GM12891 (cell line): ENCODE results near the gene SIPA1L3.

Experiments used
- DNase-seq: peaks from one replicate; pipeline ENCODE4 v3.0.0; 2011; ENCODE audit warnings: low spot score; ENCODE audit not compliant: insufficient read length
- FAIRE-seq: peaks from 2 replicates; lab custom pipeline; 2011; peaks lifted over from hg19 to GRCh38; lab: Jason Lieb, UNC
- PAX5 ChIP-seq: IDR thresholded peaks from 2 replicates; pipeline ENCODE4 v1.6.1; 2011; ENCODE audit warnings: low read length, moderate library complexity, mild to moderate bottlenecking; ENCODE audit not compliant: insufficient read depth, severe bottlenecking
- POLR2A ChIP-seq: IDR thresholded peaks from 2 replicates; pipeline ENCODE4 v1.6.1; 2011; ENCODE audit warnings: low read depth, low read length, control low read depth
- POLR2AphosphoS5 ChIP-seq: IDR thresholded peaks from 2 replicates; pipeline ENCODE4 v1.6.1; 2011; ENCODE audit warnings: low read depth, low read length, control low read depth
- POU2F2 ChIP-seq: IDR thresholded peaks from 2 replicates; pipeline ENCODE4 v1.6.1; 2011; ENCODE audit warnings: low read depth, mild to moderate bottlenecking, control low read depth, low read length, moderate library complexity
- SPI1 ChIP-seq: IDR thresholded peaks from 2 replicates; pipeline ENCODE4 v1.6.1; 2011; ENCODE audit warnings: low read depth, low read length, control low read depth
- TAF1 ChIP-seq: IDR thresholded peaks from 2 replicates; pipeline ENCODE4 v1.6.1; 2011; ENCODE audit warnings: low read depth, low read length, control low read depth

The SIPA1L3 gene

GRCh38 chr19:37948362-37948761, 41.4 kb downstream of the SIPA1L3 start:
- DNase-seq = no peak
- FAIRE-seq = no peak

DNA sequence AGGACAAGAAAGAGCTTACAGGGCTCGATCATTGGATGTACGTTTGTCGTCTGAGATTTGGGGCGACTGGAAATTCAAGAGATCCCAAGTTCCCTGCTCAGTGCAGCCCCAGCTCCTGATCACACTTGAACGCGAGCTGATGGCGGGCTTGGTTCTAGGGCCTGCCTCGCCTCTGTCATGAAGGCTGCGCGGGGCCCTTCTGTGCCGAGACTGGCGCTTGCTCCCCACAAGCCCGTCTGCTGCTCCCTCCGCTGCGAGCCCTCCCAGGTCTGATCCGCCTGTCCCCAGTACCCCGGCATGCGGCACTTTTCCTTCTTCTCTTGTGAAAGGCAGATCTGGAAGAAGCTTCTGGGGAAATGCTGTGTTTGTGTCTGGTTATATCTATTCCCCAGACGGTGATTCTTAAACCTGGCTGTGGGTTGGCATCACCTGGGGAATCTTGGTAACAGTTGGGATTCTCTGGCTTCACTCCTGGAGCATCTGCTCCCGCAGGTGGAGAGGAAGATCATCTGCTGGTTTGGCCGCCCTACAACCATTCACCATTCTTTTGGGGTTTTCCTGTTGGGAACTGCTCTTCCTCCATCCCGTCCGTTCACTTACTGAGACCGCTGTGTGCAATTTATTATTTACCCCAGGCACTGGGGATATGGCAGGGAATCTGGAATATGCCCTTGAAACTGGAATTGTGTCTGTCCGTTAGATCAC, 43.6 kb downstream of the SIPA1L3 start:
- FAIRE-seq (no peak), DNase-seq (no peak)
- no peak for TF ChIP-seq POLR2AphosphoS5
- no peak for TF ChIP-seq POU2F2
- no peak for TF ChIP-seq SPI1
- no peak for TF ChIP-seq POLR2A
- no peak for TF ChIP-seq TAF1
- TF ChIP-seq PAX5 = no peak

More at GRCh38 chr19:37948362-37948761, 41.4 kb downstream of the SIPA1L3 start:
- no peak for TF ChIP-seq TAF1
- TF ChIP-seq PAX5 = no peak
- no peak for TF ChIP-seq POLR2AphosphoS5
- no peak for TF ChIP-seq POU2F2
- TF ChIP-seq POLR2A = no peak
- TF ChIP-seq SPI1 = no peak

GRCh38 chr19:37951816-37952210, 44.8 kb downstream of the SIPA1L3 start:
- FAIRE-seq = no peak
- DNase-seq = no peak
- TF ChIP-seq POLR2AphosphoS5 = no peak
- no peak for TF ChIP-seq TAF1
- TF ChIP-seq POLR2A = no peak
- TF ChIP-seq PAX5 = no peak
- TF ChIP-seq POU2F2 = no peak
- no peak for TF ChIP-seq SPI1

DNA sequence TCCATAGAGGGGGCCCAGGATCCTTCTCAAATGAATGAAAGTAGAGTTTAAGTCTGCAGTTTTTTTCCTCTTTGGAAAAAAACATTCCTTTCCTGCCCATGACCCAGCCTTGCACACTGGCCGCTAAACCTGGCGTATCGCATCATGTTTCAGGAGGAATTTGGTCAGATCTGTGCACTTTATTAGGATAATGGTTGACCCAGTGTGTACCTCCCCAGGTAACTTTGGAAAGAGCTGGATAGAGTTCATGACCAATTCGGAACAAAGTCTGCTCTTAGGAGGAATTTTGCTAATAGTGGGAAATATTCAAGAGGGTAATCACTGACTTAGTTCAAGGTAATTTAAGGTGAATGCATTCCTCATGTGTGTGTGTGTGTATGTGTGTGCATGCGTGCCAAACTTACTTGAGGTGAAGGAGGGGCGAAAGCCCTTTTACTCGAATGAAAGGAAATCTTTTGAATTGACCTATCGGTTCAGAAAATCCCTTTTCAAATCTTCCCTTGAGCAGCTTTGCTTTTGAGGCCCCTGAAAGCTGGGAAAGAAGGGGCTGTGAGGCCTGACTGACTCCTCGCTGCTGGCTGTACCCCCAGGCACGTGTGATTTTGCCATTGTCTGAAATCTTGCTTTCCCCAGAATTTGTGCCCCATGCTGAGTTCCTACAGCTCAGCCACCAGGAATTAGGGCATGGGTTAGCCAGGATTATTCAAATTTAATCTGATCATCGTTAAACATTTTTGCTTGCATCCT, 46.3 kb downstream of the SIPA1L3 start:
- TF ChIP-seq POLR2AphosphoS5 = no peak
- TF ChIP-seq TAF1 = no peak
- TF ChIP-seq POLR2A = no peak
- TF ChIP-seq PAX5 = no peak
- TF ChIP-seq POU2F2 = no peak
- no peak for TF ChIP-seq SPI1
- FAIRE-seq = peak; percentile 38
- DNase-seq = no peak

- TF ChIP-seq SPI1 (no peak), TAF1 (no peak), PAX5 (no peak), POLR2AphosphoS5 (no peak), POLR2A (no peak), POU2F2 (no peak)
- DNase-seq (no peak), FAIRE-seq (no peak)
Observed at GRCh38 chr19:37953918-37954303, 46.9 kb downstream of the SIPA1L3 start.

- no peak for TF ChIP-seq POLR2A
- no peak for TF ChIP-seq POLR2AphosphoS5
- TF ChIP-seq POU2F2 = no peak
- no peak for TF ChIP-seq SPI1
- DNase-seq = no peak
- no peak for FAIRE-seq
Observed at GRCh38 chr19:37954421-37954874, 47.4 kb downstream of the SIPA1L3 start.

GRCh38 chr19:37955986-37956385, 49.0 kb downstream of the SIPA1L3 start:
- FAIRE-seq (no peak), DNase-seq (no peak)
- no peak for TF ChIP-seq PAX5
- no peak for TF ChIP-seq TAF1
- no peak for TF ChIP-seq POLR2A
- TF ChIP-seq POLR2AphosphoS5 = no peak
- TF ChIP-seq POU2F2 = no peak
- no peak for TF ChIP-seq SPI1

GRCh38 chr19:37957176-37957575, 50.2 kb downstream of the SIPA1L3 start:
- DNase-seq (no peak), FAIRE-seq (no peak)
- TF ChIP-seq POLR2A (no peak), POLR2AphosphoS5 (no peak), SPI1 (no peak), TAF1 (no peak), PAX5 (no peak), POU2F2 (no peak)

GRCh38 chr19:37959665-37960114, 52.7 kb downstream of the SIPA1L3 start:
- DNase-seq (no peak), FAIRE-seq (no peak)
- no peak for TF ChIP-seq TAF1
- TF ChIP-seq POLR2A = no peak
- no peak for TF ChIP-seq SPI1
- no peak for TF ChIP-seq POLR2AphosphoS5
- TF ChIP-seq PAX5 = no peak
- TF ChIP-seq POU2F2 = no peak

DNA sequence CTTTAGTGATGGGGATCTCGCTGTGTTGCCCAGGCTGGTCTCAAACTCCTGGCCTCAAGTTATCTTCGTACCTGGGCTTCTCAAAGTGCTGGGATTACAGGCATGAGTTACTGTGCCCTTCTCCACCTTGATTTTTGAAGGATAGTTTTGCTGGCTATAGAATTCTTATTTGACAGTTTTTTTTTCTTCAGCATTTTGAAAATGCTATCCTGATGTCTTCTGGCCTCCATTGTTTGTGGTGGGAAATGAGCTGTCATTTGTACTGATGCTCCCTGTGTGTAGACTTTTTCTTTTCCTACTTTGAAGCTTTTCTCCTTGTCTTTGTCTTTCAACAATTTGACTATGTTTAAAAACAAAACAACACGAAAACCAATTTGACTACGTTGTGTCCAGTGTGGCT, 54.2 kb downstream of the SIPA1L3 start:
- TF ChIP-seq POLR2A (no peak), PAX5 (no peak), POU2F2 (no peak), SPI1 (no peak), TAF1 (no peak), POLR2AphosphoS5 (no peak)
- FAIRE-seq = no peak
- DNase-seq = no peak
